ENCODE measurements around the gene UPK2.
"Not testable (repeated sequence)": the region's sequence is repeated elsewhere in the genome, so short reads cannot be mapped to it uniquely, and the experiment has no call there.

The UPK2 gene

GRCh38 chr11:118939404-118939915 is 16.6 kb upstream of the UPK2 start:
- no peak for DNase-seq

- DNase-seq = peak; percentile 48
Observed at GRCh38 chr11:118939953-118940598, 16.0 kb upstream of the UPK2 start.

DNA sequence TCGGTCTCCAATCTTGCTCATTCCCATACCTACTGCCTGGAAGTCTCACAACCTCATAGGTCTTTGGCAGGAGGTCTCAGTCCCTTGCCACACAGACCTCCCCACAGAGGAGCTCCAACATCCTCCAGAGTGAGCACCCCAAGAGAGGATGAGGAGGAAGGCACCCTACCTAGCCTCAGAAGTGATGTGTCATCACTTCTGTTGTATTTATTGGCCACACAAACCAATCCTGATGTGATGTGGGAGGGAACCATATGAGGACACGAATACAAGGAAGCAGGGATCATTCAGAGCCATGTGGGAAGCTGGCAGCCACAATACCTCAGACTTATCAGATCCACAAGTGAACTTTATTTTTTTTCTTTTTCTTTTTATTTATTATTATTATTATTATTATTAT is 9.0 kb upstream of the UPK2 start:
- no peak for DNase-seq

- no peak for DNase-seq
Observed at GRCh38 chr11:118948000-118948399, 8.1 kb upstream of the UPK2 start.

GRCh38 chr11:118953265-118953664 is 2.8 kb upstream of the UPK2 start:
- DNase-seq = no peak

DNA sequence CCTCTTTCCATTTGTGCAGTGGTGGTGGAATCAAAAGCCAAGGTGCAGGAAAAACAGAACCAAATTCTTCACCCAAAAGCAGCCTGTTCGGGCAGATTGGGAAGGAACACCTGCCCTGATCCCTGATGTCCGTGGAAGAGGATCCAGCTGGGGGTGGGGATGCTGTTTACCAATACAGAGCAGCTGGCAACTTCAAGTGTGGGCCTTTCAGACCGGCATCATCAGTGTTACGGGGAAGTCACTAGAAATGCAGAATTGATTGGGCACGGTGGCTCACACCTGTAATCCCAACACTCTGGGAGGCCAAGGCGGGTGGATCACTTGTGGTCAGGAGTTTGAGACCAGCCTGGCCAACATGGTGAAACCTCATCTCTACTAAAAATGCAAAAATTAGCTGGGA is 2.1 kb upstream of the UPK2 start:
- DNase-seq = not testable (repeated sequence)

GRCh38 chr11:118956847-118957469 is 860 bp downstream of the UPK2 start:
- DNase-seq = no peak

GRCh38 chr11:118957549-118957948 is 1.5 kb downstream of the UPK2 start:
- DNase-seq = no peak

- DNase-seq = no peak
Observed at GRCh38 chr11:118957968-118958367, 1.9 kb downstream of the UPK2 start.

GRCh38 chr11:118958577-118958976 is 2.5 kb downstream of the UPK2 start:
- DNase-seq = no peak

- DNase-seq = no peak
Observed at GRCh38 chr11:118961189-118961588, 5.1 kb downstream of the UPK2 start.

GRCh38 chr11:118961591-118961990 is 5.5 kb downstream of the UPK2 start:
- DNase-seq = no peak

GRCh38 chr11:118969508-118969907 is 13.4 kb downstream of the UPK2 start:
- DNase-seq = not testable (repeated sequence)

GRCh38 chr11:118971646-118972045 is 15.5 kb downstream of the UPK2 start, which contains the start of gene FOXR1:
Gene FOXR1, plus strand, starts transcription at chr11:118971761. Its CDS starts 171 bp downstream, at chr11:118971932.
- DNase-seq = no peak

DNA sequence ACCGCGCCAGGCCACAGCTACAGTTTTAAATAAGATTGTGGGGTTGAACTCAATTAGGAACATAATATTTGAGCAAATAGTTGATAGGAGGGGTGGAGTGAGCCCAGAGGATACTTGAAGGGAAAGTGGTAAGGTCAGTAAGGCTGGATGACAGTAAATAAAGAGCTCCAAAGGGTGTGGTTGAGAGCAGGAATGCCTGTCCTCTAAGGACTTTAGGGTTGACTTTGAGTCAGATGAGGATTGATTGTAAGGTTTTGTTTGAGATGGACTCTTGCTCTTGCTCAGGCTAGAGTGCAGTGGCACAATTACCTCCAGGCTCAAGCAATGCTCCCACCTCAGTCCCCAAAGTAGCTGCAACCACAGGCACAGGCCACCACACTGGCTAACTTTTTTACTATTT is 17.9 kb downstream of the UPK2 start:
- DNase-seq = no peak

DNA sequence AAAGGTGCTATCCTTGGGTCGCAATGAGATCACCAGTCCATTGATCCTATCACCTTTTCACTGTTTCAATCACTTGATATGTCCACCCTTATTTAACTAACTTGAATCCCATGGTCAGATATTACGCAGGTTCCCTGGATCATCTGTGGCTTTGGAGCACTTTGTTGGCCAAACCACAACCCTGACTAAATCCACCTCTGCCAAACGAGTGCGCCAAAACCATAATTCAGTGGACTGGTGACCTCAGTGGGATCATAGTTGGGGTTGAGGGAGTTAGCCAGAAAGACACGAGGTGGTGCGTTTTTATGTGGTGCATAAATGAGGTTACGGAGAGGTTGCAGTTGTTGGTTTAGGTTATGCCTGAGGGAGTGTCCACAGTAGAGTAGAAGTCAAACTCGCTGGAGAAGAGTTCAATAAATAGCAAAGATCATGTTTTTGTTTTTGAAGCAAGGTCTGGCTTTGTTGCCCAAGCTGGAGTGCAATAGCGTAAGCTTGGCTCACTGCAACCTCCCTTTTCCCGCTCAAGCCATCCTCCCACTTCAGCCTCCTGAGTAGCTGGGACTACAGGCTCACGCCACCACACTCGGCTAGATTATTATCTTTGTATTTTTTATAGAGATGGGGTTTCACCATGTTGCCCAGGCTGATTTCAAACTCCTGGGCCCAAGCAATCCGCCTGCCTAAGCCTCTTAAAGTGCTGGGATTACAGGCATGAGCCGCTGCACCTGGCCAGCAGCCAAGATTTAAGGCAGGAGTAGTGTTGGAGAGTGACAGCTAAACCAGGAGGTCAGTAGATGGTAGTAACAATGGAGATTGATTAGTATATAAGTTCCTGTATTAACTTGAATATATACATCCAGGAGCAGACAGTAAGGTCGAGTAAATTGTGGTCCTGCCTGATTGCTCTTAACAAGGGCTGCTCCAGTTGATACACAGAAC is 19.9 kb downstream of the UPK2 start:
- DNase-seq = no peak

DNA sequence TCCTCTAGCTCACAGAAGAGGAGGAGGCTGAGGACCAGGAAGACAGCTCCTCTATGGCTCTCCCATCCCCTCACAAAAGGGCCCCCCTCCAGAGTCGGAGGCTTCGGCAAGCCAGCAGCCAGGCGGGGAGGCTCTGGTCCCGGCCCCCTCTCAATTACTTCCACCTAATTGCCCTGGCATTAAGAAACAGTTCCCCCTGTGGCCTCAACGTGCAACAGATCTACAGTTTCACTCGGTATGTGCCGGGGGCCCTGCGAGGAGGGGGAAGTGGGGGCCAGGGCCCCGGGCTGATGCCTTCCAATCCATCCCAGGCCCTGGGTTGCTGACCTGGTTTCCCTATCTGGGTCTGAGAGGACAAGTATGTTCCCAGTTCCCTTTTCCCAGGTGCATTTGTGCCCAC is 23.3 kb downstream of the UPK2 start:
- no peak for DNase-seq

GRCh38 chr11:118980191-118980881 is 24.2 kb downstream of the UPK2 start:
- DNase-seq = no peak

GRCh38 chr11:118984337-118984736 is 28.2 kb downstream of the UPK2 start:
- not testable (repeated sequence) for DNase-seq

- no peak for DNase-seq
Observed at GRCh38 chr11:118984825-118985224, 28.7 kb downstream of the UPK2 start.

DNA sequence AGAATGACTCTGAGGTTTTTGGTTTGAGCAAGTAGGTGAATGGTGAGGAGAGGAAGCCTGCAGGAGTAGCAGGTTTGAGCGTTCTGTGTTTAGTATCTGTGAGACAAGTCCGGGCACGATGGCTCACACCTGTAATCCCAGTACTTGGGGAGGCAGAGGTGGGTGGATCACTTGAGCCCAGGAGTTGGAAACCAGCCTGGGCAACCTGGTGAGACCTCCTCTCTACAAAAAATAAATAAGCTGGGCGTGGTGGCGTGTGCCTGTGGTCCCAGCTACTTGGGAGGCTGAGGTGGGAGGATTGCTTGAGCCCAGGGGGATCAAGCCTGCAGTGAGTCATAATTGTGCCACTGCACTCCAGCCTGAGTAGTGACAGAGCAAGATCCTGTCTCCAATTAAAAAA is 32.2 kb downstream of the UPK2 start:
- no peak for DNase-seq

DNA sequence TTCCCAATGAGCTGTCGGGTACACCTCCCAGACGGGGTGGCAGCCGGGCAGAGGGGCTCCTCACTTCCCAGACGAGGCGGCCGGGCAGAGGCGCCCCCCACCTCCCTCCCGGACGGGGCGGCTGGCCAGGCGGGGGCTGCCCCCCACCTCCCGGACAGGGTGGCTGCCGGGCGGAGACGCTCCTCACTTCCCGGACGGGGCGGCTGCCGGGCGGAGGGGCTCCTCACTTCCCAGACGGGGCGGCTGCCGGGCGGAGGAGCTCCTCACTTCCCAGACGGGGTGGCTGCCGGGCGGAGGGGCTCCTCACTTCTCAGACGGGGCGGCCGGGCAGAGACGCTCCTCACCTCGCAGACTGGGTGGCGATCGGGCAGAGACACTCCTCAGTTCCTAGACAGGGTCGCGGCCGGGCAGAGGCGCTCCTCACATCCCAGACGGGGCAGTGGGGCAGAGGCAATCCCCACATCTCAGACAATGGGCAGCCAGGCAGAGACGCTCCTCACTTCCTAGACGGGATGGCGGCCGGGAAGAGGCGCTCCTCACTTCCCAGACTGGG is 35.5 kb downstream of the UPK2 start:
- DNase-seq = not testable (repeated sequence)

Data from CD4-positive, alpha-beta T cell treated with Interleukin-17A for 1 hour (primary cell).